Endodermal cell (in vitro differentiated cells): ENCODE data around the gene MYOD1. TPM values are rescaled to one million over a fixed set of nuclear protein-coding genes. Genes with fewer than 3 reads are reported as not detected.
A peak's percentile ranks its signal among the peaks of the same experiment; 100 is the strongest.

ENCODE experiments used
- DNase-seq: peaks from one replicate; pipeline ENCODE4 v3.0.0-alpha.2; 2017
- H3K27ac ChIP-seq: 2 replicates; pipeline ENCODE4 v1.5.1; 2013; ENCODE audit warnings: mild to moderate bottlenecking, low read depth, low read length, moderate library complexity
- H3K27me3 ChIP-seq: 2 replicates; pipeline ENCODE4 v1.6.1; 2013; ENCODE audit warnings: mild to moderate bottlenecking, low read length, moderate library complexity; ENCODE audit not compliant: insufficient read depth, control insufficient read depth, poor library complexity, severe bottlenecking
- H3K36me3 ChIP-seq: 2 replicates; pipeline ENCODE4 v1.7.0; 2013; ENCODE audit warnings: mild to moderate bottlenecking, low read length, moderate library complexity; ENCODE audit not compliant: control insufficient read depth, insufficient read depth
- H3K4me1 ChIP-seq: one replicate; pipeline ENCODE4 v1.7.0; 2013; ENCODE audit warnings: low read length; ENCODE audit not compliant: control insufficient read depth, insufficient read depth
- H3K4me3 ChIP-seq: 2 replicates; pipeline ENCODE4 v1.5.1; 2013; ENCODE audit warnings: mild to moderate bottlenecking, low read length, moderate library complexity
- H3K9ac ChIP-seq: 2 replicates; pipeline ENCODE4 v1.6.1; 2013; ENCODE audit warnings: mild to moderate bottlenecking, low read length, moderate library complexity; ENCODE audit not compliant: poor library complexity, severe bottlenecking; ENCODE audit errors: extremely low read depth
- H3K9me3 ChIP-seq: 2 replicates; pipeline ENCODE4 v1.6.1; 2013; ENCODE audit warnings: mild to moderate bottlenecking, low read length, moderate library complexity; ENCODE audit not compliant: control insufficient read depth
- H3K27ac Mint-ChIP-seq: 2 replicates; pipeline ENCODE4 v1.8.0; 2020; ENCODE audit warnings: mixed read lengths
- H3K27me3 Mint-ChIP-seq: 2 replicates; pipeline ENCODE4 v1.8.0; 2021; ENCODE audit warnings: mild to moderate bottlenecking, mixed read lengths; ENCODE audit not compliant: insufficient read depth
- H3K36me3 Mint-ChIP-seq: 2 replicates; pipeline ENCODE4 v1.8.0; 2020; ENCODE audit warnings: low read depth, mixed read lengths
- H3K4me1 Mint-ChIP-seq: 2 replicates; pipeline ENCODE4 v1.8.0; 2020; ENCODE audit warnings: mixed read lengths
- H3K4me3 Mint-ChIP-seq: 2 replicates; pipeline ENCODE4 v1.8.0; 2020; ENCODE audit warnings: mild to moderate bottlenecking, moderate library complexity, mixed read lengths
- H3K9me3 Mint-ChIP-seq: 2 replicates; pipeline ENCODE4 v1.8.0; 2020; ENCODE audit warnings: mild to moderate bottlenecking, mixed read lengths
- CTCF ChIP-seq: fragments of 200-600 bp; sonication (generic); conservative IDR thresholded peaks from 2 replicates; pipeline ENCODE4 v1.5.0; 2021; ENCODE audit warnings: antibody characterized with exemption, mild to moderate bottlenecking
- WGBS, 2 experiments: methylation state at CpG; one replicate each; pipeline versions ENCODE4 v1.1.5 to v1.1.7; 2013; ENCODE audit warnings: missing lambda C conversion rate in 2 of 2, mixed read lengths in 1 of 2; ENCODE audit not compliant: insufficient coverage in 1 of 2, insufficient read length in 1 of 2; 5-methylcytosine and 5-hydroxymethylcytosine counted together
- total RNA-seq, 2 donors: library from RNA; stranded (reverse); fragmentation: NEBNext Ultra II Directional in 1 of 2; extraction: Animal tissue kit (Norgen Biotek cat#: 25700) in 1 of 2; gene quantifications; 2 replicates in 1 of 2; 3 replicates in 1 of 2; pipeline ENCODE4 v1.2.1, GENCODE V29; 2021

MYOD1 gene
- total RNA-seq, 2 donors from 2014 or later: not detected

- Mint-ChIP-seq H3K4me1 (no peaks in the 10 kb centered on the region), H3K9me3 (no peaks in the 10 kb centered on the region), H3K27me3 (no peaks in the 10 kb centered on the region), H3K36me3 (no peaks in the 10 kb centered on the region), H3K4me3 (no peak overlapping the region), H3K27ac (no peak overlapping the region)
- no peak for DNase-seq
- H3K27ac ChIP-seq: no peak overlapping the region
- TF ChIP-seq CTCF: peak; percentile 38
- no peaks in the 10 kb centered on the region for H3K4me1 ChIP-seq
- H3K27me3 ChIP-seq: no peaks in the 10 kb centered on the region
- H3K4me3 ChIP-seq: no peak overlapping the region
- H3K9ac ChIP-seq: no peak overlapping the region
- H3K36me3 ChIP-seq: no peaks in the 10 kb centered on the region
- H3K9me3 ChIP-seq: no peaks in the 10 kb centered on the region
These were observed 51.5 kb downstream of the MYOD1 start for GRCh38 chr11:17770917-17771316.

GRCh38 chr11:17771415-17771814 is 52.0 kb downstream of the MYOD1 start:
- Mint-ChIP-seq H3K9me3 (no peaks in the 10 kb centered on the region), H3K27ac (no peak overlapping the region), H3K4me3 (no peak overlapping the region), H3K27me3 (no peaks in the 10 kb centered on the region), H3K4me1 (no peaks in the 10 kb centered on the region), H3K36me3 (no peaks in the 10 kb centered on the region)
- Histone ChIP-seq H3K27me3 (no peaks in the 10 kb centered on the region), H3K9me3 (no peaks in the 10 kb centered on the region), H3K36me3 (no peaks in the 10 kb centered on the region), H3K4me3 (no peak overlapping the region), H3K27ac (no peak overlapping the region), H3K9ac (no peak overlapping the region), H3K4me1 (no peaks in the 10 kb centered on the region)
- WGBS, 2 experiments: 96 to 97% methylated on average over 13 to 17 of the region's 17 CpGs
- no peak for DNase-seq
- no peak for TF ChIP-seq CTCF

Other genes with a start within 250 kb of the MYOD1 start
- gene ABCC8, start 242.7 kb upstream of the MYOD1 start, total RNA-seq: under 1 TPM in 1 of 2 donors, not detected in 1; 0.55 TPM
- 1 to 10 TPM; 1.5 to 2.8 TPM for gene USH1C, start 175.2 kb upstream of the MYOD1 start, total RNA-seq
- under 1 TPM; 0.33 to 0.55 TPM for gene OTOG, start 172.3 kb upstream of the MYOD1 start, total RNA-seq
- not detected for gene KCNC1, start 15.2 kb downstream of the MYOD1 start, total RNA-seq